HG02840 (cell line): Measurements from ENCODE around the gene NALCN.

Experiments used
- ATAC-seq: cut with Tn5 transposase; IDR thresholded peaks from one replicate; pipeline ENCODE4 v1.9.1; 2021; ENCODE audit warnings: mild to moderate bottlenecking, moderate library complexity, moderate number of reproducible peaks; ENCODE audit not compliant: unreplicated experiment, low FRiP score

Gene NALCN

GRCh38 chr13:101415358-101416174 is 742 bp downstream of the NALCN start:
- no peak for ATAC-seq

DNA sequence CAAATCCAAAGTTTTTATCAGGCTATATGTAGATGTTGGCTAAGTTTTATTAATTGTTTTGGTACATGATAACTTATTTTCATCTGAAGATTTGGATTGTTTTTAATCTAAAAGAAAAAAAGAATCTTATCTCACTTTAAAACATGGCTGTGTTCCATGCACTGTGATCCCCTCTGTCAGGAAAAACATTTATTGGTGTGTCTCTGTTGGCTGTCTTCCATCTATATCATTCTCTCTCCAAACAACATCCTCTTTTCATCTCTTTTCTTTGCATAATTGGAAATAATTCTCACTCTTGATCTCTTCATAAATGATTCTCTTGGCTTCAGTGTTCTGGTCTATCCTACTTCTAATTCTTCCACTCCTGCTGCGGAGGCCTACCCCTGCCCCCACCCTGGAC is 4.2 kb downstream of the NALCN start:
- ATAC-seq = no peak

GRCh38 chr13:101408992-101409656 is 7.2 kb downstream of the NALCN start:
- no peak for ATAC-seq

DNA sequence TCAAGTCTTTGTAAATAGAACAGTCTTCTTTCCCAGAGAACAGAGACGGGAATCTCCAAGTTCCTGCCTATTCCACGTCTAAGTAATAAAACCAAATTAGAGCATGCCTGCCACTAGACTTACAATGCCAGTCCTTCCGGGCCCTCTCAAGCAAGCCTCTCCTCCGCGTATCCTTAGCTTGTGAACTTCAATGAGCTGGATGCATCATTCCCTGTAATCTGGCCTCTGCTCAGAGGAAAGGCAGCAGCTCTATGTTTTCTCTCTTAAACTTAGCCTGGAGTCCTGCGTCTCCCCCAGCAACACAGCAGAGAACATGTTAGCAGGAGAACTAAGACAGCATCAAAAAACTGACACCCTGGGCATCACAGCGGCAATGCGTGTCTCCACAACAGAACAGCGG is 8.2 kb downstream of the NALCN start:
- no peak for ATAC-seq

- ATAC-seq = no peak
Measured at GRCh38 chr13:101406791-101407190, 9.5 kb downstream of the NALCN start.

DNA sequence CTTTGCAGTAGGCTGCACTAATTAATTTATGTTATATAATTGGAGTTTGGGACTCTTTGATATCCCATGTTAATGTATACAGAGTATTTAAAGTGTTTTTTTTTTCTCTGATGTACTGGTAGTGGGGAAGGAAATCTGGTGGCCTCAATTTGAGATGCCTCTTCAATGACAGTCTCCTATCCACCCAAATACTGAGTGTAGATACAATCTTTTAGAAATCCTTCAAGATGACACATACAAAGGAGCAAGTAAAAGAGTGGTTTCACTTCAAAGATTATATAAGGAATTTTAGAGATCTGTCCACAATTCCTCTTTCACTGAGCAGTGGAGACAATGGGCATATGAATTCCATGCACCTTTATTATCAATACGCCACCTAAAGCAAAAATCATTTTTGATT is 15.1 kb downstream of the NALCN start:
- ATAC-seq = no peak

GRCh38 chr13:101399365-101399764 is 16.9 kb downstream of the NALCN start:
- ATAC-seq = no peak

- no peak for ATAC-seq
Measured at GRCh38 chr13:101398920-101399319, 17.4 kb downstream of the NALCN start.

DNA sequence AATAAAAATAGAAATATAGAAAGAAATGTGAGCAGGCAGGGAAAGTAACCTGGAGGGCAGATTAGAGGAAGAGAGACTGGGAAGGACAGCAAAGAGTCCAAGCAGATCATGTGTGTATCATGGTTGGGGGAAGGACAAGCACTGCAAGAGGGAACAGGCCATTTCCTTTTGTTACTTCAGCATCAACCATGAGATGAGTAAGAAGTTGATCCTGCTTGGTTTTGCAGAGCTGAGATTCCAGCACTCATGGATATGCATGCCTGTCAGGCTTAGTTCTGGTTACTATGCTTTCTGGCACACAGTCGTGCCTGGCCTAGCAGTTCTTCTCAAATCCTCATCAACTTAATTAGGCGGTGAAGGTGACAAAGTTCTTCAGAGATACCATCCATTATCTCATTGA is 18.1 kb downstream of the NALCN start:
- no peak for ATAC-seq

DNA sequence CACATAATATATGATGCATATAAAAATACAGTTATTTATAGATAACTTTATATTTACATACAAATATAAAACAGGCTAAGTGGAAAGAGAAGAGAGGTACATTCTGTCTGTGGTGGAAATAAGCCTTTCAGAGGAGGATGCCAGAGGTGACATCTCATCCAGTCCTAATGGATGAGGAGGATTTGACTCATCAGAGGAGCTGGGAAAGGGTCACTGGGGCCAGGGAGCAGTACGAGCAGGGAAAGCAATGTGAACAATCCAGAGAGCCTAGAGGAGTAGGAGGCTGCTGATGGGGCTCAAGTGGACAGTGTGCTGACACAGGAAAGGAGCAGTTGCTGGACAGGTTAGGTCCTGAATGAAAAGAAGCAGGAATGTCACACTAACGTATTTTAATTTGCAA is 18.6 kb downstream of the NALCN start:
- ATAC-seq = no peak

DNA sequence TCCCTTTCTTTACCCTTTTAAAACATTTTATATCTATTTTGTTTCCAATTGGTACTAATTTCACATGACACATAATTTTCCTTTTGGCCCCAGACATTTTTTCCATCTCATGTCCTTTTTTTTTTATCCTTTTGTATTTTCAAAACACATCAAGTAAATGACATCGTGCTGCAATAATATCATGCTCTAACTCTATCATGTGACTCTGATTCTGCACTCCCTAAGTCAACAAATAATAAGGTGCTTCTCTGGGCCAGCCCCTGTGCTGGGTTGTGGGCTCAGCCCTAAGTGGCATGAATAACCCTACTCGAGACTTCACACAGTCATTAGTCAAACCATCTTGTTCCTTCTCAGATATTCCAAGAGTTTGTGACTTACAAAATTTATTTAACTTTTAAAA is 21.7 kb downstream of the NALCN start:
- ATAC-seq = no peak

GRCh38 chr13:101393140-101393539 is 23.2 kb downstream of the NALCN start:
- no peak for ATAC-seq

GRCh38 chr13:101390461-101390860 is 25.8 kb downstream of the NALCN start:
- ATAC-seq = no peak

GRCh38 chr13:101384929-101385328 is 31.4 kb downstream of the NALCN start:
- ATAC-seq = no peak

GRCh38 chr13:101383595-101383994 is 32.7 kb downstream of the NALCN start:
- ATAC-seq = no peak

DNA sequence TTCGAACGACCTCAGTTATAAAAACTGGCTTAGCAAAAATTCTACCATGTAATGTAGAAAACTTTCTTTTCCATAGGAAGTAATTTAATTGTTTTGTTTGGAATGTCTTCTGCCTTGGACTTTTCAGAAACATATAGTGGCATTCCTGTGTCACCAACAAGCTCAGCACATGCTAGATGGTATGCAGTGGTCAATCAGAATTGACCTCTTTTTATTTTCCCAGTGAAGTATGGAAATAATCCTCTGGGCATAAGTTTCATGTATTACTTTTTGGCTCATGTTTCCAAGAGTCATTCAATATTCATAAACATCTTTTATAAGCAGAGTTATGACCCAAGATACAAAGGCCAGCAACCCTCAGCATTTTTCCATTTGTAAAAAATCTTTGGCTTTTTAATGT is 33.6 kb downstream of the NALCN start:
- ATAC-seq = no peak

- ATAC-seq = no peak
Measured at GRCh38 chr13:101382086-101382485, 34.2 kb downstream of the NALCN start.

DNA sequence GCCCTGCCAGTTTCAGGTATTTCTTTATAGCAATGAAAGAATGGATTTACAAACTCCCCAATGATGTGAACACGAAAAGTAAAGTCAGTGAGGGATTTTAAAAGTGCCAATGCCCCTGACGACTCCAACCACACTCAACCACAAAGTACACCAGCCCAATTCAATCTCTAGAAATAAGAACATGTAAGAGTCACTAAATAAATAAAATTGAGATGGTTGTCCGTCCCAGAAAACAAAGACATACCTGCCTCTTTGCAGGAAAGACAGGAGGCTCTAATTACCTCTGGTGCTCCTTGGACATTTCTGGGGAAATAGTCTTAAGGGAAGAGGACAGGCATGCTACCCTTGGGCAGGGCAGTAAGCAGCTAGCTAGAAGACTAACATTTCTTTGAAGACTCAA is 55.8 kb downstream of the NALCN start:
- ATAC-seq = no peak

DNA sequence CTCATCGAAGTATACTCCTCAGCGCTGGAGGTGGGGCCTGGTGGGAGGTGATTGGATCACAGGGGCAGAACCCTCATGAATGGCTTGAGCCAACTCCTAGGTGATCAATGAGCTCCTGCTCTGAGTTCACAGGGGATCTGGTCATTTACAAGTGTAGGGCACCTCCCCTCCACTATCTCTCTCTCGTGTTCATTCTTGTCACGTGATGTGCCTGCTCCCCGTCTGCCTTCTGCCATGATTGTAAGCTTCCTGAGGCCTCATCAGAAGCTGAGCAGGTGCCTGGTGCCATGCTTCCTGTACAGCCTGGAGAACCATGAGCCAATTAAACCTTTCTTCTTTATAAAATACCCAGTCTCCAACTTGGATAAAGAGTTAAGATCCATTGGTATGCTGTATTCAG is 61.4 kb downstream of the NALCN start:
- ATAC-seq = no peak

DNA sequence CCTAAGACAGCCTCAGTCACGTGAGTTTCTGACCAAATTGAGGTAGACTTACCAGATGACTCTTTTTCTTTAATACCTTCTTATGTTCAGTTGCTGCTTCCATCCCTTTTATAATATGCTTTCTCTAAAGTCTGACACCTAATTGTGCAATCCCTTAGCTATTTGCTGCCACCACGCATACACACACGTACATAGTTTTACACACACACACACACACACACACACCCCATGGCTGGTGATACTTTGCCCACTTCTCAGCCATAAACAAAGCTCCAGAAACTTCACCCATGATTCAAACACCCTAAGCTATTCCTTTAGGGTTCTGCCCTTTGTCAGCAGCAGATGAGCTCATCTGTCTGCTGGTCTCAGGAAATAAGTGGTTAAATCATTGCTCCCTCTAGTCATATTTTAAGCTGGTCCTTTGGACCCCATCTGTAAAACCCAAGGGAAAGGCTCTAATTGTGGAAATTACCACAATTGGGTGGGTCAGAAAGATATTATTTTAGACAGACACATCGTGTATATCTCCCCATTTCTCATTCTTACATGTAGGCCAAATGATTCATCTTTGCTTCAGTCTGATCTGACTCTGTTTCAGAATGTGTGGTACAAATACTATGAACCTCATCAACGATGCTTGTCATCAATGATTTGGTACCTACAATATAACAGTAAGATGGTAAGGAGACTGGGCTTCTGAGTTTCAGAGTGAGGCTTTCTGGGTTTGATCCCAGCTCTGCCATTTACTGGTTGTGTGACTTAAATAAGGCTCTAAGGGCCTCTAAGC is 69.2 kb downstream of the NALCN start:
- no peak for ATAC-seq

GRCh38 chr13:101346161-101346560 is 70.1 kb downstream of the NALCN start:
- no peak for ATAC-seq
